ENCODE results near the gene ZCCHC7.

ZCCHC7 gene

DNA sequence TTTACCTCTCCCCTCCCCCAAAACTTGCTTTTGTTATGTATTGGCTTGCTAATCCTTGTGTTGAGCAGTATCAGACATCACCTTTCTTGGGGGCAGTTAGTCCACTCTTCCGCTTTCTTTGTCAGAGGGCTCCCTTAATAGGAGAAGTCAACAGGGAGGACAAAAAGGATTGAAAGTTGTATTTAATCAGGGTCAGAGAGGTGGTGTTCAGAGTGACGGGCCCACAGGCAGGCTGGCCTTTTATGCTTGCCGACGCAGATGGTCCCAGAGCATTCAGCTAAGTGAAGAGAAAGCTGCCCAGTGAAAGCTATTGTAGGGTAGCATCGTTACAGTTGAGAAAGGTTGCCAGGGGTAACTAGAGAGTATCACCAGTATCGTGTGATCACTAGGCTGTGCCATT, 131.1 kb downstream of the ZCCHC7 start:
- no peak for DNase-seq (ENCODE audit: low spot score)
- POLR2A ChIA-PET (ENCODE audit: low non-redundant PET), result no interaction called here
- no peak overlapping the region for H3K27ac ChIP-seq
- TF ChIP-seq, protein P1, sequence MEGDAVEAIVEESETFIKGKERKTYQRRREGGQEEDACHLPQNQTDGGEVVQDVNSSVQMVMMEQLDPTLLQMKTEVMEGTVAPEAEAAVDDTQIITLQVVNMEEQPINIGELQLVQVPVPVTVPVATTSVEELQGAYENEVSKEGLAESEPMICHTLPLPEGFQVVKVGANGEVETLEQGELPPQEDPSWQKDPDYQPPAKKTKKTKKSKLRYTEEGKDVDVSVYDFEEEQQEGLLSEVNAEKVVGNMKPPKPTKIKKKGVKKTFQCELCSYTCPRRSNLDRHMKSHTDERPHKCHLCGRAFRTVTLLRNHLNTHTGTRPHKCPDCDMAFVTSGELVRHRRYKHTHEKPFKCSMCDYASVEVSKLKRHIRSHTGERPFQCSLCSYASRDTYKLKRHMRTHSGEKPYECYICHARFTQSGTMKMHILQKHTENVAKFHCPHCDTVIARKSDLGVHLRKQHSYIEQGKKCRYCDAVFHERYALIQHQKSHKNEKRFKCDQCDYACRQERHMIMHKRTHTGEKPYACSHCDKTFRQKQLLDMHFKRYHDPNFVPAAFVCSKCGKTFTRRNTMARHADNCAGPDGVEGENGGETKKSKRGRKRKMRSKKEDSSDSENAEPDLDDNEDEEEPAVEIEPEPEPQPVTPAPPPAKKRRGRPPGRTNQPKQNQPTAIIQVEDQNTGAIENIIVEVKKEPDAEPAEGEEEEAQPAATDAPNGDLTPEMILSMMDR (conservative IDR thresholded peaks at IDR 0.05; ENCODE audit: low read depth), result no peak
- CTCF ChIA-PET, result interaction anchor here (1.1 kb wide), 1 partner anchor 11 kb away, joined by 5 read pairs; no protein-coding TSS in a partner anchor

GRCh38 chr9:37253377-37253937, 133.1 kb downstream of the ZCCHC7 start:
- ChIA-PET CTCF (interaction anchor here (0.5 kb wide), 1 partner anchor 15 kb away, joined by 3 read pairs; no protein-coding TSS in a partner anchor), POLR2A (ENCODE audit: low non-redundant PET) (no interaction called here)
- TF ChIP-seq, protein P1 (conservative IDR thresholded peaks at IDR 0.05; ENCODE audit: low read depth), result no peak
- DNase-seq (ENCODE audit: low spot score), result no peak
- H3K27ac ChIP-seq, result no peak overlapping the region

- H3K27ac ChIP-seq, result no peak overlapping the region
- no peak for DNase-seq (ENCODE audit: low spot score)
- CTCF ChIA-PET, result no interaction called here
- POLR2A ChIA-PET (ENCODE audit: low non-redundant PET), result no interaction called here
- TF ChIP-seq, protein P1 (conservative IDR thresholded peaks at IDR 0.05; ENCODE audit: low read depth), result no peak
Measured at GRCh38 chr9:37255187-37255586, 134.8 kb downstream of the ZCCHC7 start.

DNA sequence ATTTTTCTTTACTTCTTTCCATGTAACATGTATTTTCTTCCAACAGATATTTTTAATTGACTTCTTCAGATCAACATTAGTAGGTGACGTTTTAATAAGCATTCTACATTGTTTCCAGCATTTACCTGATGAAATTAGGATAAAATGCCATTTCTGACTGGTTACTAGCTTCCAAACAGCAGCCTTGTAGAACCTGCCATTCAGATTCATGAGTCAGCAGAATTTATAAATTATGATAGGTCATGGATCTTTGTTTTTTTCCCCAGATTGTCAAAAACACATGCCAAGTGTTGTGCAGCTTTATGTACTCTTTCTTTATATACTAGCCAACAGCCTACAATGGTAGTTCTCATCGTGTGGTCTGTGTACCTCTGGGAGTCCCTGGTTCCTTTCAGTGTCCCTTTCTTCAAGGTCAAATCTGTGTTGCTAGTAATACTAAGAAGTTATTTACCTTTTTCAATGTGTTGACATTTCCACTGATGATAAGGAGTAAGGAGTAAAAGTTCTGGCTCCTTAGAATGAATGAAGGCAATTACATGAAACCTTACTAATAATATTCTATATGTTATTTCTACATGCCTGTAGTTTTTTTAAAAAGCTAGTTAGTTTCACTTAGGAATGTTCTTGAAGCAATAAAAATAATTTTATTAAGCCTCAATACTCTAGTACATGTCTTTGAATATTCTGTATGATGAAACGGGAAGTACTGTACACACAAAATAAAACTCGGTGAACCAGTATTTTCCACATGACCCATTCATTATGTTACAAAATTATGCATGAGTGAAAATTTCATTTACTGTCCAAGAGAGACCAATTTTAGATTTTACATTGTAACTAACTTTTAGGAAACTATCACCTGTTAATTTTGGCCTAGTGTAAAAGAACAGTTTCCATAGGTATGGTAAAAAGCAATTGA, 135.8 kb downstream of the ZCCHC7 start:
- TF ChIP-seq, protein P1 (conservative IDR thresholded peaks at IDR 0.05; ENCODE audit: low read depth), result no peak
- H3K27ac ChIP-seq, result no peak overlapping the region
- no peak for DNase-seq (ENCODE audit: low spot score)
- POLR2A ChIA-PET (ENCODE audit: low non-redundant PET), result no interaction called here
- CTCF ChIA-PET, result interaction anchor here (0.6 kb wide), 1 partner anchor 230 kb away, joined by 5 read pairs; no protein-coding TSS in a partner anchor

GRCh38 chr9:37259951-37260350, 139.6 kb downstream of the ZCCHC7 start:
- no peak for DNase-seq (ENCODE audit: low spot score)
- ChIA-PET POLR2A (ENCODE audit: low non-redundant PET) (no interaction called here), CTCF (no interaction called here)
- no peak overlapping the region for H3K27ac ChIP-seq
- TF ChIP-seq, protein P1 (conservative IDR thresholded peaks at IDR 0.05; ENCODE audit: low read depth), result no peak

GRCh38 chr9:37262410-37262809, 142.0 kb downstream of the ZCCHC7 start:
- no peak for DNase-seq (ENCODE audit: low spot score)
- H3K27ac ChIP-seq, result no peak overlapping the region
- TF ChIP-seq, protein P1 (conservative IDR thresholded peaks at IDR 0.05; ENCODE audit: low read depth), result 0 out of 2 replicates have a peak, but pooled peaks have one; percentile 13
- ChIA-PET POLR2A (ENCODE audit: low non-redundant PET) (no interaction called here), CTCF (interaction anchor here (0.5 to 1.1 kb wide), 4 partner anchors 11 to 142 kb away, joined by 3 to 5 read pairs (median 3); partner anchors contain the start of gene ZCCHC7)
